Activated naive CD8-positive, alpha-beta T cell treated with anti-CD3 and anti-CD28 coated beads, Interleukin-2, amount 10 ng/mL, durations not matched to agents 7 days and 5 days (primary cell): Measurements from ENCODE around the gene CCT7. TPM values are rescaled to one million over a fixed set of nuclear protein-coding genes. Genes with fewer than 3 reads are reported as not detected.

Experiments
- ATAC-seq: fragments of 150-1000 bp; cut with Tn5 transposase; one replicate; pipeline ENCODE4 v1.10.0; 2021; ENCODE audit warnings: low read depth, moderate library complexity
- POLR2A ChIA-PET: fragments of 350-600 bp; sonication (Branson Sonifier 250); formaldehyde crosslinking; loops from one replicate; lab custom pipeline; 2021; ENCODE audit warnings: antibody characterized with exemption; lab: Charles Lee
- DNase-seq: peaks from one replicate; pipeline ENCODE4 v3.0.0; 2021
- H3K27ac Mint-ChIP-seq: one replicate; pipeline ENCODE4 v1.8.0; 2022; ENCODE audit warnings: mild to moderate bottlenecking, mixed read lengths
- H3K27me3 Mint-ChIP-seq: one replicate; pipeline ENCODE4 v1.8.0; 2022; ENCODE audit warnings: mild to moderate bottlenecking, moderate library complexity, mixed read lengths
- H3K36me3 Mint-ChIP-seq: one replicate; pipeline ENCODE4 v1.8.0; 2021; ENCODE audit warnings: mild to moderate bottlenecking, mixed read lengths
- H3K4me1 Mint-ChIP-seq: one replicate; pipeline ENCODE4 v1.8.0; 2021; ENCODE audit warnings: mixed read lengths
- H3K4me3 Mint-ChIP-seq: one replicate; pipeline ENCODE4 v1.8.0; 2022; ENCODE audit warnings: mild to moderate bottlenecking, moderate library complexity, mixed read lengths
- H3K9me3 Mint-ChIP-seq: one replicate; pipeline ENCODE4 v1.8.0; 2021; ENCODE audit warnings: mixed read lengths
- total RNA-seq, 2 experiments: library from RNA; stranded (reverse); gene quantifications; one replicate each; pipeline ENCODE4 v1.2.3, GENCODE V29; 2021

Gene CCT7
- total RNA-seq, 2 experiments from 2014 or later = 243 to 271 TPM

GRCh38 chr2:73233154-73233931 is 765 bp upstream of the CCT7 start, which contains the start of gene PRADC1:
Gene PRADC1, minus strand, starts transcription at chr2:73233239. Its CDS starts 79 bp downstream, at chr2:73233160.
- POLR2A ChIA-PET = interaction anchor here (0.7 to 3.2 kb wide), 23 partner anchors 9 to 945 kb away, joined by 3 to 20 read pairs (median 4); partner anchors contain the start of genes ALMS1, EGR4, FBXO41 and MOB1A
- ATAC-seq (peak; percentile 89), DNase-seq (peak; percentile 88)
- no peaks in the 10 kb centered on the region for H3K9me3 Mint-ChIP-seq
- H3K27ac Mint-ChIP-seq = peak within 1 kb of the TSS; percentile 88
- peaks cover 35% of the 10 kb centered on the region for H3K4me1 Mint-ChIP-seq
- peak within 1 kb of the TSS; percentile 94 for H3K4me3 Mint-ChIP-seq
- H3K27me3 Mint-ChIP-seq = no peaks in the 10 kb centered on the region
- peaks cover 14% of the 10 kb centered on the region for H3K36me3 Mint-ChIP-seq

DNA sequence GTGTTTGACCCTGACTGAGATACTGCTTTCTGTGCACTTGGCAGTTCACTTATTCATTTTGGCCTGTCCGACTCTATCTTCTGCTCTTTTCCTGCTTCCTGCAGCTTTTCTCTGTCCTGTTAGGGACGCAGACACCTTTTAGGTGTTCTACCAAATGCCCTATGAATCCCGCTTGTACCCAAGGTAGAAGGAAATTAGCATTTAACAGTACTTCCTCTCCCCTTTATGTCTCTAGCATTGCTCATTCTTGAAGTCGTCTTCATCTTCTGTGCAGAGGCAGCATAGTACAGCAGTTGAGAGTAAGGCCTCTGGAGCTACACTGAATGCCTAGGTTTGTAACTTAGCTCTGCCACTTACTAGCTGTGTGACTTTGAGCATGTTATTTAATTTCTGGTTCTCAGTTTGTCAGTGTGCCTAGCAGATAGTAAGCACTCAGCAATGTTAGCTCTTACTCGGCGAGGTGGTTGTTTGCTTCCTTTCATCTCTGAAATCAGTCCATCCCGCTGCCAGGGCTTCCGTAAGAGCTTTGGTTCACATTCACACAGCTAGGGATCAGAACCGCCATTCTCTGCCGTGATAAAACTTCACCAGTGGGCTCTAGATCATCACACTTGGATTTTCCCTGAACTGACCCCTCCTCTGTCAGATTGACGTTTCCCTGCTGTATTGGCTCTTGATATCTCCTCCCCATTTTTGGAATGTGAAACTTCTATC is 1.4 kb downstream of the CCT7 start:
- H3K4me3 Mint-ChIP-seq = peak overlapping the region; percentile 94
- no peak for DNase-seq
- POLR2A ChIA-PET = interaction anchor here (0.7 to 3.2 kb wide), 9 partner anchors 11 to 1100 kb away, joined by 3 to 14 read pairs (median 5); partner anchors contain the start of genes EGR4 and FBXO41
- ATAC-seq = no peak
- no peaks in the 10 kb centered on the region for H3K9me3 Mint-ChIP-seq
- H3K27ac Mint-ChIP-seq = peak overlapping the region; percentile 88
- no peaks in the 10 kb centered on the region for H3K27me3 Mint-ChIP-seq
- H3K36me3 Mint-ChIP-seq = peaks cover 14% of the 10 kb centered on the region
- peaks cover 34% of the 10 kb centered on the region for H3K4me1 Mint-ChIP-seq

- Mint-ChIP-seq H3K4me3 (peak overlapping the region; percentile 94), H3K27ac (peak overlapping the region; percentile 80), H3K4me1 (peaks cover 36% of the 10 kb centered on the region), H3K9me3 (no peaks in the 10 kb centered on the region), H3K27me3 (no peaks in the 10 kb centered on the region), H3K36me3 (peaks cover 18% of the 10 kb centered on the region)
- DNase-seq = no peak
- POLR2A ChIA-PET = no interaction called here
- no peak for ATAC-seq
These were observed 3.1 kb downstream of the CCT7 start for GRCh38 chr2:73237168-73237567.

DNA sequence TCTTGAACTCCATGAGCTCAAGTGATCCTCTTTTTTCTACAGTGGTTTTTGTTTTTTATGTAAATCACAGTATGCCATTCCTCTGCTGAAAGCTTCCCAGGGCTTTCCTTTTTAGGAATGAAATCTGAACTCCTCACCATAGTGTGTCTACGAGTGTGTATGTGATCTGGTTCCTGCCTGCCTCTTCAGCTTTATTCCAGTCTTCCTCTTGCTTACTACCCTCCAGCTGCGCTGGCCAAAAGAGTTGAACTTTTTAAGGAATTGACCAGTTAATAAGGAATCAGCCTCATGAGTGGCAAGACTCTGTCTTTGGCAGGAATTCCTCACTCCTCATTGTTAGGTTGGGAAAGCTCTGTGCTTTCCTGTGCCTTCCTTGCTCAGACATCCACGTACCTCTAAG is 4.0 kb downstream of the CCT7 start:
- Mint-ChIP-seq H3K4me3 (no peak overlapping the region), H3K36me3 (peaks cover 18% of the 10 kb centered on the region), H3K27ac (no peak overlapping the region), H3K4me1 (peaks cover 31% of the 10 kb centered on the region), H3K27me3 (no peaks in the 10 kb centered on the region), H3K9me3 (no peaks in the 10 kb centered on the region)
- POLR2A ChIA-PET = no interaction called here
- ATAC-seq (no peak), DNase-seq (no peak)

DNA sequence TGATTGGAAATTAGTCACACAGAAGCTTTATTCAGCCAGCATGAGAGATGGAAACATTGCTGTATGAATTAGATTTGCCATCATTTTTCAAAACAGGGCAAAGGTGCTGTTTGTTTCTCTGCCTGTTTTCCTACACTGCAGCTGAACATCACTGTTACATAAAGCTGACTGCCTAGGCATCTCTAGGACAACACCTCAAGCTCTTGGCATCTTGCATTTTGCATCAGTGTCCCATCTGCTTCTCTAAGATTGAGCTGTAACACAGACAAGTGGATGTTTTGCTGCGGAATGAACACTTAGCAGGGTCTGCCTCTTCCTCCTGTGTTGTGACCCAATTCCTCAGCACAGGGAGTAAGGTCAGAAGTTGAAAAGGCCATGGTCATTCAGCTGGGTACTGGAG is 4.9 kb downstream of the CCT7 start:
- no peak for ATAC-seq
- no peak for DNase-seq
- Mint-ChIP-seq H3K36me3 (peaks cover 18% of the 10 kb centered on the region), H3K4me3 (no peak overlapping the region), H3K4me1 (peaks cover 33% of the 10 kb centered on the region), H3K27me3 (no peaks in the 10 kb centered on the region), H3K27ac (no peak overlapping the region), H3K9me3 (no peaks in the 10 kb centered on the region)
- POLR2A ChIA-PET = no interaction called here

DNA sequence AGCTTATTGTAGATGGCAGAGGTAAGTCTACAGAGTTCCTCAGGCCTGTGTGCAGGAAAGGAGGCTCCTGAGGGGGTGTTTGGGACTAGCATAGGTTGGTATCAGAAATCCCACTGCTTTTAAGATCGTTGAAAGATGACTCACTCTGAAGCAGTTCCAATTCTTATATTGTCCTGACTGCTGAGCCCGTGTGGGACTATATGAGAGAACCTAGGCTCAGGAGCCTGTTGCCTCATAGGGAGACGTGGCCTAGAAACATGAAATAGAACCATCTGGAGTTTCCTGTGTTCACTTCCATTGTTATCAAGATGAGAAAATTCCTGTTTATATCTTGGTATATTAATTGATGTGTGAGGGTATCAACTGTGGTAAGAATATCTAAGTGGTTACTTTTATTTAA is 5.7 kb downstream of the CCT7 start:
- DNase-seq (no peak), ATAC-seq (no peak)
- peaks cover 18% of the 10 kb centered on the region for H3K36me3 Mint-ChIP-seq
- H3K4me3 Mint-ChIP-seq = no peak overlapping the region
- POLR2A ChIA-PET = no interaction called here
- peaks cover 33% of the 10 kb centered on the region for H3K4me1 Mint-ChIP-seq
- H3K9me3 Mint-ChIP-seq = no peaks in the 10 kb centered on the region
- H3K27ac Mint-ChIP-seq = no peak overlapping the region
- H3K27me3 Mint-ChIP-seq = no peaks in the 10 kb centered on the region

DNA sequence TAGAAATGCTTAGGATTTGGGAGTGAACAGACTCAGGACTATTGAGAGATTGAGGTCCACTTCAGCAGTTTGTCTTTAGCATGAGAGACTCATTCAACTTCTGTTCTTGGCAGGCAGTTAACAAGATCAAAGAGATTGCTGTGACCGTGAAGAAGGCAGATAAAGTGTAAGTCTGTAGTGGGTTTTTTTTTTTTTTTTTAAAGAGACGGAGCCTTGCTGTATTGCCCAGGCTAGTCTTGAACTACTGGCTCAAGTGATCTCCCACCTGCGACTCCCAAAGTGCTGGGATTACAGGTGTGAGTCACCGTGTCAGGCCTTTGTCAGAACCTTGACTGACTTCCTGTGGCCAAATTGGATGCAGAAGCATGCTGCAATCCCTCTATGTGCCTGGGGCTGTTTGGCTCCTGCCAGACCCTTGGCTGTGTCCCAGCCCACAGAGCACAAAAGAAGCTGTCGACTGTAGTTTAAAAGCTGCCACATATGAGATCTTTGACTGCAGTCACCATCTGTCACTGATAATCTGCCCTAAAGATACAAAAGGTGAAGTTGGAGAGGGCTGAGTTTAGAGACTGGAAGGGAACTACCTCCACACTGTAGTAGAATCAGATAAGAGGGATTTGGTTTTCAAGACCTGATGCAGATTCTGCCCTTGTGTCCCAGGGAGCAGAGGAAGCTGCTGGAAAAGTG is 9.9 kb downstream of the CCT7 start:
- no peak overlapping the region for H3K4me3 Mint-ChIP-seq
- ATAC-seq = no peak
- peaks cover 18% of the 10 kb centered on the region for H3K36me3 Mint-ChIP-seq
- no peak overlapping the region for H3K27ac Mint-ChIP-seq
- DNase-seq = no peak
- peaks cover 6% of the 10 kb centered on the region for H3K4me1 Mint-ChIP-seq
- no peaks in the 10 kb centered on the region for H3K27me3 Mint-ChIP-seq
- POLR2A ChIA-PET = interaction anchor here (0.7 to 1.0 kb wide), 3 partner anchors 8 to 11 kb away, joined by 3 to 9 read pairs (median 4); partner anchors contain the start of genes CCT7 and PRADC1
- no peaks in the 10 kb centered on the region for H3K9me3 Mint-ChIP-seq

DNA sequence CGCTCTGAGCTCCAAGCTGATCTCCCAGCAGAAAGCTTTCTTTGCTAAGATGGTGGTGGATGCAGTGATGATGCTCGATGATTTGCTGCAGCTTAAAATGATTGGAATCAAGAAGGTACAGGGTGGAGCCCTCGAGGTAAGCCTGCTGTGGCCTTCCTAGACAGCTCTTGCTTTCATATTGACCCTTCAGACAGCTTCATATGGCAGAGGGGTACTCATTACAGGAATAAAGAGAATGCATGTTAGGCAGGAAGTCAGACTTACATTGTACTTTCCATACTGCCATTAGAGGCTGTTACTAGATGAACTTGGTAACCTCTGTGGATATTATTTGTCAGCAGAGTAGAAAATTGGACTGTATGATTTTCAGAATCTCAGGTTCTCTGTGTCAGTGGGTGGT is 10.5 kb downstream of the CCT7 start:
- no peak for DNase-seq
- POLR2A ChIA-PET = interaction anchor here (0.7 to 1.0 kb wide), 2 partner anchors 8 to 10 kb away, joined by 3 to 4 read pairs; partner anchors contain the start of gene CCT7
- no peak for ATAC-seq
- Mint-ChIP-seq H3K4me1 (peaks cover 4% of the 10 kb centered on the region), H3K36me3 (peaks cover 23% of the 10 kb centered on the region), H3K27me3 (no peaks in the 10 kb centered on the region), H3K4me3 (no peak overlapping the region), H3K9me3 (no peaks in the 10 kb centered on the region), H3K27ac (no peak overlapping the region)

DNA sequence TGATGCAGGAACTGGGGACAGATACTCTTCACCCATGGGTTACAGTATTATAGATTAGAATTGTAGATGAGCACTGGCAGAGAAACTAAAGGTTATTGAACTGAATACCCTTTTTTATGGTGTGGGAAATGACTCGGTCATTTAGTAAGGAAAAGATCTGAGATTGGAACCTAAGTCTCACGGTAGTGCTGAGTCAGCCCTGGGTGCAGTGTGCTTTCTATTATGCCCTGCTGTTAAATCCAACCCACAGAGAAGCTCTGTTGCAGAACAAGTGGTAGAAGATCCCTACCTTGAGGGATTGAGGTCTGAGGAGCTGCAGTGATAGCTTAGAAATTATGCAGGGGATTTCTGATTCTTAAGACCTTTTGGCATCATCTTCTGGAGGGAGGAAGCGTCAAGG is 12.7 kb downstream of the CCT7 start:
- Mint-ChIP-seq H3K4me3 (no peak overlapping the region), H3K4me1 (peaks cover 2% of the 10 kb centered on the region), H3K36me3 (peaks cover 23% of the 10 kb centered on the region), H3K9me3 (no peaks in the 10 kb centered on the region), H3K27ac (no peak overlapping the region), H3K27me3 (no peaks in the 10 kb centered on the region)
- DNase-seq (no peak), ATAC-seq (no peak)
- POLR2A ChIA-PET = interaction anchor here (1.2 kb wide), 1 partner anchor 11 kb away, joined by 3 read pairs; no protein-coding TSS in a partner anchor

- POLR2A ChIA-PET = interaction anchor here (2.9 kb wide), 1 partner anchor 16 kb away, joined by 8 read pairs; the partner anchor contains the start of genes CCT7 and PRADC1
- Mint-ChIP-seq H3K4me3 (no peak overlapping the region), H3K27me3 (no peaks in the 10 kb centered on the region), H3K4me1 (no peaks in the 10 kb centered on the region), H3K9me3 (no peaks in the 10 kb centered on the region), H3K36me3 (peaks cover 25% of the 10 kb centered on the region), H3K27ac (no peak overlapping the region)
- DNase-seq = no peak
- ATAC-seq = no peak
These were observed 15.5 kb downstream of the CCT7 start for GRCh38 chr2:73249636-73250035.

DNA sequence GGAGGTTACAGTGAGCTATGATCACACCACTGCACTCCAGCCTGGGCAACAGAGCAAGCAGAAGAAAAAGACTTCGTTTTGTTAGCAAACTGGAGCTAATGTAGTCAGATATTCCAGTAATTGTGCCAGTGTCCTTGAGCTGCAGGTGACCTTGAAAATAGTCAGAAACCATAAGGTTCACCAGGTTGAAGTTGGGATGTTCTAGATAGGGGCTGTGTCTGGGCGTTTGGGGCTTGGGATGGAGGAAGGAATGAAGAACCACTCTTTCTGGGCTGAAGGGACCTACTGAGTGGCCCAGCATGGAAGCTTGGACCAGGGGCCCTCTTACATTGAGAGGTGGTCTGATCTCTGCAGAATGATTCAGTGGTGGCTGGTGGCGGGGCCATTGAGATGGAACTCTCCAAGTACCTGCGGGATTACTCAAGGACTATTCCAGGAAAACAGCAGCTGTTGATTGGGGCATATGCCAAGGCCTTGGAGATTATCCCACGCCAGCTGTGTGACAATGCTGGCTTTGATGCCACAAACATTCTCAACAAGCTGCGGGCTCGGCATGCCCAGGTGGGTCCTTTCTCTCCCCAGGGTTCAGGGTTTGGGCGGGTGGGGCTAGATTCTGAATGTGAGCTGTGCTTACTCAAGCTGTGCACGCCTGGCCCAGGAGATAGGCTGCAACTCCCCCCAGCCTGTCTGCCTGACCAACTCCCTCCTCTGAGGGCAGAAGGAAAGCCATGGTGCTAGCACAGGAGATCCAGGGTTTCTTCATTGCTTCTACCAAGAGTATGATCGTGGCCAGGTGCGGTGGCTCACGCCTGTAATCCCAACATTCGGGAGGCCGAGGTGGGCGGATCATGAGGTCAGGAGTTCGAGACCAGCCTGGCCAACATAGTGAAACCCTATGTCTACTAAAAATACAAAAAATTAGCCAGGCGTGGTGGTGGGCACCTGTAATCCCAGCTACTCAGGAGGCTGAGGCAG is 17.1 kb downstream of the CCT7 start:
- Mint-ChIP-seq H3K4me1 (no peaks in the 10 kb centered on the region), H3K36me3 (peaks cover 24% of the 10 kb centered on the region), H3K9me3 (no peaks in the 10 kb centered on the region), H3K27me3 (no peaks in the 10 kb centered on the region), H3K4me3 (no peak overlapping the region), H3K27ac (no peak overlapping the region)
- POLR2A ChIA-PET = interaction anchor here (1.3 to 2.9 kb wide), 2 partner anchors 17 to 18 kb away, joined by 3 to 8 read pairs; partner anchors contain the start of genes CCT7 and PRADC1
- no peak for ATAC-seq
- no peak for DNase-seq
